Measurements from ENCODE around the gene HDDC3.

DNA sequence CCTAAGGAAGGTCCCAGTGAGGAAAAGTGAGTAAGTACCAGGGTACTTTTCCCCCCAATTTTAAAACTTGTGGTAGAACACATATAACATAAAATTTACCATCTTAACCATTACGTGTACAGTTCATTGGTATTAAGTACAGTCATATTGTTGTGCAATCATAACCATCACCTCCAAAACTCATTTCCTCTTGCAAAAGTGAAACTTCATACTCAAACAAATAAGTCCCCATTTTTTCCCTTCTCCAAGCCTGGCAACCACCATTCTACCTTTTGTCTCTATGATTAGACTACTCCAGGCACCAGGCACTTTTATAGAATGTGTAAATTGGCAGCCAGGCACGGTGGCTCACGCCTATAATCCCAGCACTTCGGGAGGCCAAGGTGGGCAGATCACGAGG is 49.8 kb upstream of the HDDC3 start:
- TF ChIP-seq, protein P1, sequence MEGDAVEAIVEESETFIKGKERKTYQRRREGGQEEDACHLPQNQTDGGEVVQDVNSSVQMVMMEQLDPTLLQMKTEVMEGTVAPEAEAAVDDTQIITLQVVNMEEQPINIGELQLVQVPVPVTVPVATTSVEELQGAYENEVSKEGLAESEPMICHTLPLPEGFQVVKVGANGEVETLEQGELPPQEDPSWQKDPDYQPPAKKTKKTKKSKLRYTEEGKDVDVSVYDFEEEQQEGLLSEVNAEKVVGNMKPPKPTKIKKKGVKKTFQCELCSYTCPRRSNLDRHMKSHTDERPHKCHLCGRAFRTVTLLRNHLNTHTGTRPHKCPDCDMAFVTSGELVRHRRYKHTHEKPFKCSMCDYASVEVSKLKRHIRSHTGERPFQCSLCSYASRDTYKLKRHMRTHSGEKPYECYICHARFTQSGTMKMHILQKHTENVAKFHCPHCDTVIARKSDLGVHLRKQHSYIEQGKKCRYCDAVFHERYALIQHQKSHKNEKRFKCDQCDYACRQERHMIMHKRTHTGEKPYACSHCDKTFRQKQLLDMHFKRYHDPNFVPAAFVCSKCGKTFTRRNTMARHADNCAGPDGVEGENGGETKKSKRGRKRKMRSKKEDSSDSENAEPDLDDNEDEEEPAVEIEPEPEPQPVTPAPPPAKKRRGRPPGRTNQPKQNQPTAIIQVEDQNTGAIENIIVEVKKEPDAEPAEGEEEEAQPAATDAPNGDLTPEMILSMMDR (conservative IDR thresholded peaks at IDR 0.05; ENCODE audit: low read length) = no peak
- no peak for TF ChIP-seq EZH2phosphoT487 (IDR thresholded peaks at IDR 0.05; ENCODE audit: borderline replicate concordance, low read depth, low read length)
